Nephron progenitor cell (in vitro differentiated cells): Measurements from ENCODE around the gene MX2.

Experiments used
- DNase-seq: peaks from one replicate; pipeline ENCODE4 v3.0.0; 2021
- H3K27ac Mint-ChIP-seq: 2 replicates; pipeline ENCODE4 v1.8.0; 2021; ENCODE audit warnings: mild to moderate bottlenecking, moderate library complexity, mixed read lengths
- H3K27me3 Mint-ChIP-seq: 2 replicates; pipeline ENCODE4 v1.8.0; 2021; ENCODE audit warnings: mild to moderate bottlenecking, low read depth, mixed read lengths; ENCODE audit not compliant: poor library complexity
- H3K36me3 Mint-ChIP-seq: 2 replicates; pipeline ENCODE4 v1.8.0; 2021; ENCODE audit warnings: low read depth, mixed read lengths
- H3K4me1 Mint-ChIP-seq: 2 replicates; pipeline ENCODE4 v1.8.0; 2021; ENCODE audit warnings: mixed read lengths
- H3K4me3 Mint-ChIP-seq: 2 replicates; pipeline ENCODE4 v1.8.0; 2021; ENCODE audit warnings: mild to moderate bottlenecking, moderate library complexity, mixed read lengths
- H3K9me3 Mint-ChIP-seq: 2 replicates; pipeline ENCODE4 v1.8.0; 2021; ENCODE audit warnings: mild to moderate bottlenecking, moderate library complexity, mixed read lengths
- CTCF ChIP-seq: fragments of 200-600 bp; sonication (generic); IDR thresholded peaks from 2 replicates; pipeline ENCODE4 v1.5.0; 2021; ENCODE audit warnings: antibody characterized with exemption

MX2 gene

GRCh38 chr21:41458559-41458958, 96.7 kb downstream of the MX2 start:
- no peak overlapping the region for H3K27ac Mint-ChIP-seq
- H3K4me3 Mint-ChIP-seq, result no peak overlapping the region
- H3K36me3 Mint-ChIP-seq, result peaks cover under 1% of the 10 kb centered on the region
- H3K4me1 Mint-ChIP-seq, result peaks cover 33% of the 10 kb centered on the region
- no peak for DNase-seq
- peaks cover 12% of the 10 kb centered on the region for H3K9me3 Mint-ChIP-seq
- peaks cover 4% of the 10 kb centered on the region for H3K27me3 Mint-ChIP-seq
- no peak for TF ChIP-seq CTCF
